Spleen (tissue), 7 donors: ENCODE data around the gene MTX1.

ENCODE experiments used
- CTCF ChIP-seq, 11 experiments: fragments of 200-600 bp in 7 of 11; fragments of 450-650 bp in 4 of 11; sonication (generic) in 4 of 11; IDR thresholded peaks in 8 of 11; conservative IDR thresholded peaks in 3 of 11; 1 replicate in 7 of 11; 2 replicates in 4 of 11; pipeline versions ENCODE4 v1.4.0 to v1.8.0; 2016 to 2021; ENCODE audit warnings: antibody characterized with exemption in 11 of 11, inconsistent platforms in 4 of 11, mild to moderate bottlenecking in 1 of 11
- POLR2A ChIP-seq, 3 donors: fragments of 450-650 bp; IDR thresholded peaks; one replicate each; pipeline ENCODE4 v1.5.1; 2017; ENCODE audit warnings: antibody characterized with exemption in 3 of 3, mild to moderate bottlenecking in 1 of 3
- donor health status: DM: no; HTN: no; CAD: no; lungs with moderate emphysema.
- donor health status: DM: no; HTN: no; CAD: no.
- donor health status: DM: no; HTN: no; CAD: no.

GRCh38 chr1:155261493-155261851, 53.0 kb downstream of the MTX1 start:
- no peak for TF ChIP-seq CTCF (IDR thresholded peaks at IDR 0.05 in 8 of 11, conservative IDR thresholded peaks at IDR 0.05 in 3 of 11)
- TF ChIP-seq POLR2A (IDR thresholded peaks at IDR 0.05), result no peak
